GM18519 (cell line): ENCODE data around the gene PTK6.
"Not testable (repeated sequence)": the region's sequence is repeated elsewhere in the genome, so short reads cannot be mapped to it uniquely, and the experiment has no call there.

Experiments used
- ATAC-seq: cut with Tn5 transposase; IDR thresholded peaks from one replicate; pipeline ENCODE4 v1.9.1; 2021; ENCODE audit warnings: mild to moderate bottlenecking, moderate library complexity; ENCODE audit not compliant: unreplicated experiment, low FRiP score

Gene PTK6

DNA sequence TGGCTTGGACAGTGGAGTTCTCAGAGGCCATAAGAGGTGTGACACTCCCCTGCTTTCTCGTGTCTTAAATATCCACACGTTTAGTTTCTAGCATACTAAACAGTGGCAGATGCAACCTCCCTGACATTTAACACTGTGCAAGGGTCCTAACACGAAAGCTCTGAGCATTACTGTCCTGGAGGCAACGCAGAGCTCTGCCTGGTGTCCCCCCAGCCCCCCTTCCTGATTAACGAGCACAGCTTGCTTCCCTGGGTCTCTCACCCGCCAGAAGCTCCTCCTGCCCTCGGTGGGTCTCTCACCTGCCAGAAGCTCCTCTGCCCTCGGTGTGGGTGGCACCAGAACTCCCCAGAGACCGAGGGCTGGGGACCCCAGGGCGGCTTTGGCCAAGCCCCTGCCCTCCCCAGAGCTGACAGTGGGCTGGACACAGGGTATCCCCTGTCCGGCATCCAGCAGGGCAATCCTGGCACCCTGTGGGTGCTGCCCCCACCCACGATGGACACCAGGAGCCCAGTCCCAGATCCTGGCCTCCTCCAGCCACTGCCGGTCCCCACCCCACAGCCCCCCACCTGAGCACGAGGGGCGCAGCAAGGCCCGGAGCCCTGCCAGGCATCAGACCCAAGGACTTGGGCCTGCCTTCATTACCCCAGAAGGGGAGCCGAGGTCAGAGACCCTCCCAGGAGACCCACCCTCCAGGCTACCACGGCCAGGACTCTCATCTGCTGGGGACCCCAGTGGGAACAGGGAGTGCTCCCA lies 52.3 kb downstream of the PTK6 start:
- ATAC-seq: no peak

DNA sequence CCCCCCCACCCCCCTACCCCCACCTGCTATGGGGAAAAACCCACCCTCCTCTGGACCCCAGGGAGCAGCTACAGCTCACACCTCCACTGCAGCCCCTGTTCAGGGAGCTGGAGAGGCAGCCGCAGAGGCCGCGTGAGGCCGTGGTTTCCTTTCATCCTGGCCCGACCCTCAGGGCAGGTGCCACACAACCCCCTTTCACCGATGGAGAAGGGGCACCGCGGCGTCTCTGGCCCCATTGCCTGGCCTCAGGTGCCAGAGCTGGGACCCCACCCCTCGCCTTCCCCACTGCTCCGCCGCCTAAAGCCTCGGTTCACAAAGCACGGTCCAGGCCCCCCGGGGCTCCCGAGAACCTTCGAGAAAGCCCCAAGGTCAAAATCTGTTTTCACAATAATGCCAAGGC lies 52.9 kb downstream of the PTK6 start:
- no peak for ATAC-seq

DNA sequence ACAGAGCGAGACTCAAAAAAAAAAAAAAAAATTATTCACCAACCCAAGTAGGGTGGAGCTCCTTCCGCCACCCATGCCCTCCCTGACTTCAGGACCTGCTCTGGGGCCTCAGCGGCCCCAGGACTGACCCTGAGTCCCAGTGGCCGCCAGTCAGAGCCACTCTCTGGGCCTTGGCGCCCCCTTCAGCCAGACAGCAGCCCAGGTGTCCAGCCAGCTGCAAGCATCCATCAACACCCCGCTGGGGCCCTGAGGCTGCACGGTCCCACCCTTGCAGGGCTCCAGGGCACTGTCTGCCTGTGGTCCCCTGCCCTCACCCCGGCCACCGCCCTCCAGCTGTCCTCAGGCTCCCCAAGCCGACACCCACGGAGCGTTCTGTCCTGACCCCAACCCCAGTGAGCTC lies 53.3 kb downstream of the PTK6 start:
- ATAC-seq: no peak

DNA sequence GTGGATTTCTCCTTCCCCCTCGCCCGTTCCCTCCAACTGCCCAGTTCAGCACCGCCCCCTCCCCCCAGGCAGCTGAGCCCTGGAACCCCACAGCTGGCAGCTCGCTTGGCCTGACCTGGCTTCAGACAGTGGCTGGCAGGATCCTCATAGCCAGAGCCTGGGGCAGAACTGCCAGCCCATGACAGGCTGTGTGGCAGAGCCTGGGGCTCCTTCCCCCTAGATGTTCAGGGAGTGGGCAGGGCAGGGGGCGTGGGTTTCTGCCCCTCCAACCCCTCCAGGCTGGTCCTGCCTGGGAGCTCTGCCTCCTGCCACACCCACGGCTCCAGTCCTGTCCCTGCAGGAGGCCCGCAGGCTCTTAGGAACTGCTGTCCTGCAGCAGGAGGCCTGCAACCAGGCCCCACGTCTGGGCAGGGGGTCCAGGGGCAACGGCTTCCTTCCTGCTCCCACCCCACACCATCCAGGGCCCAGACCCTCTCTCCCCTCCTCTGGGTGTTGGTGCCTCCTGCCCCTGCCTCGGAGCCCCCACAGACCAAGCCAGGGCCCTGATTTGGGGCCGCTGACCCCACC lies 55.1 kb downstream of the PTK6 start:
- ATAC-seq: no peak

DNA sequence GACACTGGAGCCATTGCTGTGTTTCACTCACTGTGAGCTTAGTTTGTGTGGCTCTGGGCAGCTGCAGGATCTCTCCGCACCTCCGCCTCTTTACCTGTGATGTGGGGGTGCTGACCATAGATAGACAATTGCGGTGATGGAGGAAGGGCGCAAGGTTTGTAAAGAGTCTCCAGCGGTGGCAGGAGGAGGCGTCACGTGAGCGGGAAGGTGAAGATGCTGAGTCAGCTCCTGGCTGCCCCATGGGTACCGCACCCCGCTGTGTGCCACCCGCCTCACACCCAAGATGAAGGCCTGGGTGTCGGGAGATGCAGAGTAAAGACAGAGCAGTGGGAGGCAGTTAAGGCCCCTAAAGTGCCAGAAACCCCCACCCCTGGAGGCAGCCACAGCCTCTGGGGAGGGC lies 55.7 kb downstream of the PTK6 start:
- no peak for ATAC-seq

DNA sequence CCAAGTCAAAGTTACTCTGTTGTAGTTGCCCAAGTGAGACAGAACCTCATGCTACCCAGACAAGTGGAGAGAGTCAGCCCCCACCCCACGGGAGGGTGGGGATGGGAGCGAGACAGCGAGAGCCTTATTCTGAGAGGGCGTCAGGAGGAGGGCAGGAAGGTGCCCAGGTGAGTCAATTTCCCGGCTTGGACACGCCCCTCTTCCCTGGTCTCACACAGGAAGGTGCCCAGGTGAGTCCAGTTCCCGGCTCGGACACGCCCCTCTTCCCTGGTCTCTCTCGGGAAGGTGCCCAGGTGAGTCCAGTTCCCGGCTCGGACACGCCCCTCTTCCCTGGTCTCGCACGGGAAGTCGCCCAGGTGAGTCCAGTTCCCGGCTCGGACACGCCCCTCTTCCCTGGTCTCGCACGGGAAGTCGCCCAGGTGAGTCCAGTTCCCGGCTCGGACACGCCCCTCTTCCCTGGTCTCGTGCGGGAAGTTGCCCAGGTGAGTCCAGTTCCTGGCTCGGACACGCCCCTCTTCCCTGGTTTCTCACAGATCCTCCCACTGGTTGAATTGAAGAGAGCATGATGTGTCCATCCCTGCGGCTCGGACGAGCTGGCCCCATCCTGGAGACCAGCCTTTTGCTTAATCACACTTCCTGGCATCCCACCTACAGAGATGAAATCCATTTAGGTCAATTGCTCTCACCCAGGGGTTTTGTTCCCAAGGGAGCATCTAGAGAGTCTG lies 57.3 kb downstream of the PTK6 start:
- ATAC-seq: not testable (repeated sequence)

DNA sequence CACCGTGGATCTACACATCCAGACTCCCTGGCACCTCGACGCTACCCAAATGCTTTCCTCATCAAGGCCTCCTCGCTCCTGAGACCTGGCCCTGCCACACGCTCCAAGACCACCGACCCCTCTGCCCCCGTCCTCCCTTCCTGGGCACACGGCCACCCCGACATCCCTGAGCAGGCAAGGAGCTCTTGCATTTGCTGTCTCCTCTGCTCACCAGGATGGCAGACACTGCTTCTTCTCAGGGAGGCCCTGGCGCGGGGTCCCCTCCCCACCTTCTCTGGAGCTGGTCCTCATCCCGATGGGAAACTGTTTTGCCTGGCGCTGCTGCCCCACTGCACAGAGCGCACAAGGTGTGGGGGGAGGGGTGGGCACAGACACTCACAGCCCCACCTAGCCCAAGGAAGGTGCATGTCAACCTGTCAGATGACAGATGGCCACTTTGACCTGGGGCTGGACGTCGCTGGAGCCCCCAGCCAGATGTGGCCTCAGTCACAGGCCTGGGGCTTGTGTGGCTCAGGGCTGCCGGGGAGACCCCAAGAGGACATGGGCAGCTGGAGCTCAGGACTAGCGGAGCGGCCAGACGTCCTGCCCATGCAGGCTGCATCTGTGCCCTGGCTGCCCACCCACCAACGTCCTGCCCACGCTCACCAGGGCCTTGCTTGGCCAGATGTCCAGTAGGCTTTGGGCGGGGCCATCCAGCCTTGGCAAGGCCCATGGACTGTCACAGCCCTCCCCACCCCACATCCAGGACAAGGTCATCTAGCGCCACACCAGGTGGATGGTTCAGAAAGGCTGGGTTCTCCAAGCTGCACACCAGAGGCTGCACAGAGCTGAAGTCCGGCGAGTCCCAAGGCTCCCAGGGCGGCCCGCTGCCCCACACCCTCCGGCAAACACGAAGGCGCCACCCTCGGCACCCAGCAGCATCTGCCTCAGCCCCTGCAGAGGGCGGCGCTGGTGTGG lies 58.6 kb downstream of the PTK6 start:
- no peak for ATAC-seq
